HG02763 (cell line): ENCODE data around the gene PDE8A.

Experiments
- ATAC-seq: cut with Tn5 transposase; IDR thresholded peaks from one replicate; pipeline ENCODE4 v1.9.1; 2021; ENCODE audit warnings: mild to moderate bottlenecking, moderate library complexity; ENCODE audit not compliant: unreplicated experiment

Gene PDE8A

DNA sequence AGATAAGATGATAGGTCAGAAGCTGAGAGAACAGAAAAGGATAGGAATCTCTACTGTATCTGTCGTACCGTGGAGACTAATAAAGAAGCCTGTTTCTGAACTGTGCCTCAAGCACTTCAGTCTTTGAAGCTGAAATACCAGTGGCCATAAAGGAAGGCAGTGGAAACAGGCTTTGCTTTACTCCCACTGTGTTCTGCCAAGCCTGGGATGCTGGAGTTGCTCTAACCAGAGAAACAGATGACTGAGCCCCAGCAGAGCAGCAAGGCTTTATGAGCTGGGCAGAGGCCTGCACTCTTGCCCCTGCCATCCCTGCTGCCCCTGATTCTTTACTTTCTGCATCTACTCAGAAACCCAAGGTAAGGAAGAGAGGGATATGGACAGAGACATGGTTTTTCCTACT, 89.4 kb downstream of the PDE8A start:
- ATAC-seq = no peak

GRCh38 chr15:85071504-85071903, 89.8 kb downstream of the PDE8A start:
- ATAC-seq = no peak

DNA sequence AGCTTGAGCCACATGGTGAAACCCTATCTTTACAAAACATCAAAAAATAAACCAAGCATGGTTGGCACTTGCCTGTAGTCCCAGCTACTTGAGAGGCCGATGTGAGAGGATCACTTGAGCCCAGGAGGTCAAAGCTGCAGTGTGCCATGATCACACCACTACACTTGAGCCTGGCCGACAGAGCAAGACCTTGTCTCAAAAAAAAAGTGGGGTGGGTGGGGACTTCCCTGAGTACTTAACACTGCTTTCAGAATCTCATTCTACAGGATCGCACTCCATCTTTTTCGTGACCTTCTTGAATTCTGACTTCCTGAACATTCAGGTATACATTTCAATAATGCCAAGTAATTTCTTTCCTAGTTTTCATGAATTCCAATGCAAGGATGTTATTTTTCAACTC, 91.3 kb downstream of the PDE8A start:
- ATAC-seq = no peak

DNA sequence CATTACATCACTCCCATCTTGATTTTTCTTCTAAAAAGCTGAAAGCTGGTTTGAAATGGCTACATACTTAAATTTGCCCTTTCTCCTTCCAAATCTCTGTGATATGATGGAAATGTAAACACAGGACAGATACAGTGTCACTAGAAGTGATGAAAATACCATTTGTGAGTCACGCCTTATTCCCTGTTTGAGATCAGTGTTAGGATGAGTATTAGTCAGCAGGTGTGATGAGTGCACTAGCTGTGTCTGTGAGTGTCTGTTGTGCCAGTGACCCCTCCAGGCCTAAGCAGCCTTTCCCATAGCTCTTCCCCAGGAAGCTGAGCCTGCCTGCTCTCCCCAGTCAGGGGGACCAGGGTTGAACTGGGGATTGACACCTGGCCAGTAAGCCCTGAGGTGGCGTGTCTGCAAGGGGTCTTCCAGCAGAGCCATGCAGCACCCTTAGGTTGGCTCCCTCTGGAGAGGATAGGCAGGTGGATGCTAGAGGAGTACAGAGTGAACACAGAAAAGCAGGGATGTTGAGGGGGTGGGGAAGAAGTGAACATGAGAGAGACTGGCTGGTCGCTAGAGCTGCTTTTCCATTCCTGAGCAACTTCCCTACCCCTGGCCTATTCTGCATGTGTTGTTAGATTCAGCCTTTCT, 92.0 kb downstream of the PDE8A start:
- ATAC-seq = peak; percentile 54

DNA sequence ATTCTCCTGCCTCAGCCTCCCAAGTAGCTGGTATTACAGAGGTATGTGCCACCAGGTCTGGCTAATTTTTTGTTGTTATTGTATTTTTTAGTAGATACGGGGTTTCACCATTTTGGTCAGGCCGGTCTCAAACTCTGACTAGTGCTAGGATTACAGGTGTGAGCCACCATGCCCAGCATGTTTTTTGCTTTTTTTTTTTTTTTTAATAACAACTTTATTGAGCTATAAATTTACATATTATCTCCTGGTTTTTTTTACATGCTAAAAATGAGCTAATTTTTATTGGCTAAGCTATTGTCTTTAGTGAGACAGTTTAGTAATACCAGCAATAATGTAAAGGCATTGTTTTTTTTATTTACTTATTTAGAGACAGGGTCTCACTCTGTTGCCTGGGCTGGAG, 105.2 kb downstream of the PDE8A start:
- ATAC-seq = no peak

GRCh38 chr15:85088300-85088699, 106.6 kb downstream of the PDE8A start:
- ATAC-seq = no peak

DNA sequence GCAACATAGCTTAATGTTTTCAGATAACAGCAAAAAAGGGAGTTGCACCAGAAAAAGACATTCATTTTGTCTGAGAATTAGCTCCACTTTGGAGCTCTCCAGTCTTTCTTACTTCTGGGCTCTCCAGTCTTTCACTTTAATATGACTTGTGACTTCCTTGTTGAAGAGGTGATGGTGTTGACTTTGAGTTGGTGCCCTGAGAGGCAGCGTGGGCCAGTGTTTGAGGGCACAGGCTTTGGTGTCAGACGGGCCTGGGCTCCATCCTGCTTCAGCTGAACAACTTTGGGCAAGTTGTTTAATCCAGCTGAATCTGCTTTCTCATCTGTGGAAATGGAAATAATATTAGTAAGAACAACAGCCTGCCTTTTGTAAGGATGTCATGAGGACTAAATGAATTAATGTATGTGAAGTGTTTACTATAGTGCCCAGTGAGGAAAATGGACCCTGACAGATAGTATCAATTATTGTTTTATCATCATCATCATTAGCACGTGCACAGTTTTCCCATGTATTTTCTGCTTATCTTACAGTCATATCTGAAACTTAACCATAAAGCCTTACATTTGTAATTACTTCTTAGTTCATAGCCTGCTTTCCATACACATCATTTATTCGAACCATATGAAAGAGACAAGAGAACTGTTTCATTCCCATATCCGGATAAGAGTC, 108.4 kb downstream of the PDE8A start:
- no peak for ATAC-seq

DNA sequence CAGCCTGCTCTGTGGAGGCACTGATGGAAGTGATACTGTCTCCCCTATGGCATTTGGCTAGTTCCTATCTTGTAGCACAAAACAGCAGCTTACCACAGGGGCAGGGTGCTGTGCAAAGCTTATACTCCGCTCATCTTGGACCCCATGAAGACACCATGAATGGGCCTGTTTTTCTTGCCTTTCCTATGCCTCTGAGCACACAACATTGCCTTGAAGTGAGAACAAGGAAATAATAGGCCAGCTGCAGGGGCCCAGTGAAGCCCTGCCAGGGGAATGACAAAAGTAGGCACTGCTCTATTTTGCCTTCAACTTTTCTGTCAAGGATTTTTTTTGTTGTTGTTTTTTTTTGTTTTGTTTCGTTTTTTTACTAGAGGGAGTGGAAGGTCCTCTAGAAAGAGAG, 110.3 kb downstream of the PDE8A start:
- ATAC-seq = no peak

DNA sequence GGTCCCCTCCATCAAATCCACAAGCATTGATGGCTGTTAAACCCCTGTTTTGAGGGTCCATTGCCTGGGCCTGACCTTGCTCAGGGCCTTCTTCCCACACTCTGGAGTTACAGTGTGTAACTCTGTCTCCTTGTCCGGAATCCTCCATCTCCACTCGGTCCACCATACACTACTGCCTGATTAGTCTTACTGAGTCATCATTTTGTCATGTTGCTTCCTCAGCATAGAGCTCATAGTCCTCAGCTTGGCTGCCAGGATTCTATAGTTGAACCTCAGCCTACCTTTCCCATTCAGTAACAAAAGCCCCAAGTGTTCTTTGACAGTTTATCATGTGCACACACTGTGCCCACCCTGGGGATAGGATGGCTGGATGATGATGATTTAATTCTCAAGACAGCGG, 113.0 kb downstream of the PDE8A start:
- no peak for ATAC-seq

GRCh38 chr15:85095566-85095965, 113.9 kb downstream of the PDE8A start:
- no peak for ATAC-seq

DNA sequence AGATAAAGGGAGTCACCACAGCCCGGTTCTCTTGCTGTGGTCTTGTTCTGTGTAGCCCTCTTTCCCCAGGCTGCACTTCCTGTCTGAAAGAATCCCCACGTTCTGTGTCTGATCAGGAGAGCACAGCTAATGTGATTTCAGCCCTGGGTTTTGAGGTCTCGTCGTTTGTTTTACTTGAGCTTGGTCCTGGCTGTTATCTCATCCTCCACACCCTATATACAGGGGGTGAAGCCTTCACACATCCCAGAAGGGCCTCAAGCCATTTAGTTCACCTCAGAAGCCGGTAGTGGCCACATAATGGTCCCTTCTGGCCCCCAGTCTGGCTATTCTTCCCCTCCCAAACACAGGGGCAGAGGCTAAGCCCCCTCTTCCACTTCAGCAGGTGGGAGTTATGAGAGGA, 115.6 kb downstream of the PDE8A start:
- ATAC-seq = no peak

GRCh38 chr15:85097725-85098124, 116.1 kb downstream of the PDE8A start:
- no peak for ATAC-seq

DNA sequence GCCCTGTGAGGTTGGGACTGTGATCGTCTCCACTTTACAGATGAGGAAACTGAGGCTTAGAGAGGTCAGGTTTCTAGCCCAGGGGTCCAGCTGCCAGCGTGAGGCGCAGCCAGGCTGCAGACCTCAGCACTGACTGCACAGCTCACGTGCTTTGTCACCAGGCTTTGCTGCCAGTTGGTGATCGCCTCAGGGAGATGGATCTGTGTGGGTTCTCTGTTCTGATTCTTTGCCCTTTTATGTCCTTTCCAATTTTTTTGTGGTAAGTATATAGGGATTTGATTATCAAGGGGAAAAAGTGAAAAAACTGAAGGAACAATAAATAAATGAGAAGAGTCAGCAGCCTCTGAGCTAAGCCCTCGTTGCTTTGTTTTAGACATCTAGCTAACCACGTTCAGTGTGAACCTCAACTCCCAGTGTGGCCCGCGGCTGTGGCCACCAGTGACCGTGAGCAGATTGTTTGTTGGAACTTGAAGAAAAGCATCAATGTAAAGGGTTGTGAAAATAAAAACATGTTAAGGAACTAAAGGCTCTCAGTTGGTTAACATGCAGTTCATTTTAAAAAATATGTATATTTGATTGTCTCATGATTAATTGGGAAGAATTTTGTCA, 117.6 kb downstream of the PDE8A start:
- ATAC-seq = no peak

- no peak for ATAC-seq
These were observed 118.7 kb downstream of the PDE8A start for GRCh38 chr15:85100186-85100937.

GRCh38 chr15:85104584-85104983, 122.9 kb downstream of the PDE8A start:
- ATAC-seq = no peak

GRCh38 chr15:85108136-85108535, 126.5 kb downstream of the PDE8A start:
- no peak for ATAC-seq

DNA sequence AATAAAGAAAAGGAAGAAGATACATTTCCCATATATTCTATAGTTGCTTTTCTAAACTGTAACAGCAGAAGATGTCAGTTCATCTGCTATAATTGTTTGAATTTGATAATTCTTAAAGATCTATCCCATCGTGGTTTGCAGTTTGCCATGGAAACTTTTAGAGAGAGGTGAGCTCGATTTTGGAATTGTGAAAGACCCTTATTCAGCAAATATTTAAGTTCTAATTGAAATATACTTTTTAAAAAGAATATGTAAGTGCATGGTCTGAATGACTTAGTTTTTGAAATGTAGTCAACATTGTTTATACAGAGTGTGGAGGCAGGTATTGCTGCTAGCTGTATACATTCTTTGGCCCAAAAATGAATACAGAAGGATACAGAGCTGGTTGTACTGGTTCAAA, 127.7 kb downstream of the PDE8A start:
- no peak for ATAC-seq

- ATAC-seq = no peak
These were observed 131.3 kb downstream of the PDE8A start for GRCh38 chr15:85112997-85113396.

DNA sequence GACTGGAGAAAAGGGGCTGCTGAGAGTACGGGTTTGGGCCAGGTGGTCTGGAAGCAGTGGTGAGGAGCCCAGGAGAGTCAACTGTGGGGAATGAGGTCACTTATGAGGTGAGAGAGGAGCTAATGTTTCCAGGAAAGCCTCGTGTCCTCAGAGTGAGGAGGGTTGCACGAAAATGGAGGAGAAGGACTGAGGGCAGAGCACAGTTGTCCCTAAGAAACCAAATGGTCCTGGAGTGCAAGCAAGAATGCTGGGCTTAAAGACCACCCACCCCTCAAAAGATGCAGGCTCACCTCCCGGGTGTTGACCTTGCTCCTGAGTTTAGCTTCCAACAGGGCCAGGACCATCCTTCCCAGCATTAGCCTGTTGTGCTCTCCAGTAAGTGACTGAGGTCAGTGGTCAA, 133.2 kb downstream of the PDE8A start:
- no peak for ATAC-seq

- no peak for ATAC-seq
These were observed 134.4 kb downstream of the PDE8A start for GRCh38 chr15:85116066-85116465.

GRCh38 chr15:85116494-85116893, 134.8 kb downstream of the PDE8A start:
- ATAC-seq = no peak
